ENCODE data around the gene HCFC1. TPM values are rescaled to one million over a fixed set of nuclear protein-coding genes. Genes with fewer than 3 reads are reported as not detected.
A peak's percentile ranks its signal among the peaks of the same experiment; 100 is the strongest.
"Not testable (repeated sequence)": the region's sequence is repeated elsewhere in the genome, so short reads cannot be mapped to it uniquely, and the experiment has no call there.

The HCFC1 gene
- total and polyA plus RNA-seq, 9 donors: 13.3 to 62.5 (median 43.2) TPM

DNA sequence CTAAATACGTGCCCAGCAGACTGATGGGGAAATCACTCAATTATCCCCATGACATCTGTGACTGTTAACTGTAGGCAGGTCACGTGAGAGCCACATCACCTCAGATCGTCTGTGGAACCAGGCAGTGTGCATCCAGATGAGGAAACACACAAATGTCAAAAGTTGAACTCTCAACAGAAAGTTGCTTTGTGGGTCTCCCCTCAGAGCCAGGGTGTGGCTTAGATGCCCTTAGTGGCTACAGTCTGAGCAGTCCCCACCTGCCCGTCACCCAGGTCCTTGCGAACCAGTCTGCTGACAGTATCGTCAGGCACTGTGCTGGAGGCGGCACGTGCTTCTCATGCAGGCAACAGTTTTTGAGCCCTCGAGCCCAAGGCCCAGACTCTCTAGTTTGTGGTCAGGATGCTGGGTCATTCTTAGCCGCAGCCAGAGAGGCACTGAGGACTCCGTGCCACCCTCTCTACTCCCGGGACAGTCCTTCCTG, 11.7 kb upstream of the HCFC1 start:
- Histone ChIP-seq H3K9me3 (no peaks in the 10 kb centered on the region), H3K27me3 (no peaks in the 10 kb centered on the region), H3K27ac (peak overlapping the region in 1 of 2 donors; percentile 68), H3K4me3 (no peak overlapping the region), H3K36me3 (no peaks in the 10 kb centered on the region), H3K4me1 (ENCODE audit: insufficient read depth) (peaks cover 5% of the 10 kb centered on the region)
- intact Hi-C loops (cut with DNase I): no loop called here
- WGBS, 3 donors: 88 to 93% (median 90%) methylated on average over 12 of the region's 12 CpGs
- DNase-seq: no peak
- TF ChIP-seq, protein P1, sequence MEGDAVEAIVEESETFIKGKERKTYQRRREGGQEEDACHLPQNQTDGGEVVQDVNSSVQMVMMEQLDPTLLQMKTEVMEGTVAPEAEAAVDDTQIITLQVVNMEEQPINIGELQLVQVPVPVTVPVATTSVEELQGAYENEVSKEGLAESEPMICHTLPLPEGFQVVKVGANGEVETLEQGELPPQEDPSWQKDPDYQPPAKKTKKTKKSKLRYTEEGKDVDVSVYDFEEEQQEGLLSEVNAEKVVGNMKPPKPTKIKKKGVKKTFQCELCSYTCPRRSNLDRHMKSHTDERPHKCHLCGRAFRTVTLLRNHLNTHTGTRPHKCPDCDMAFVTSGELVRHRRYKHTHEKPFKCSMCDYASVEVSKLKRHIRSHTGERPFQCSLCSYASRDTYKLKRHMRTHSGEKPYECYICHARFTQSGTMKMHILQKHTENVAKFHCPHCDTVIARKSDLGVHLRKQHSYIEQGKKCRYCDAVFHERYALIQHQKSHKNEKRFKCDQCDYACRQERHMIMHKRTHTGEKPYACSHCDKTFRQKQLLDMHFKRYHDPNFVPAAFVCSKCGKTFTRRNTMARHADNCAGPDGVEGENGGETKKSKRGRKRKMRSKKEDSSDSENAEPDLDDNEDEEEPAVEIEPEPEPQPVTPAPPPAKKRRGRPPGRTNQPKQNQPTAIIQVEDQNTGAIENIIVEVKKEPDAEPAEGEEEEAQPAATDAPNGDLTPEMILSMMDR (IDR thresholded peaks at IDR 0.05): no peak
- no peak for TF ChIP-seq POLR2A (IDR thresholded peaks at IDR 0.05)
- no peak for TF ChIP-seq EP300 (IDR thresholded peaks at IDR 0.05)

DNA sequence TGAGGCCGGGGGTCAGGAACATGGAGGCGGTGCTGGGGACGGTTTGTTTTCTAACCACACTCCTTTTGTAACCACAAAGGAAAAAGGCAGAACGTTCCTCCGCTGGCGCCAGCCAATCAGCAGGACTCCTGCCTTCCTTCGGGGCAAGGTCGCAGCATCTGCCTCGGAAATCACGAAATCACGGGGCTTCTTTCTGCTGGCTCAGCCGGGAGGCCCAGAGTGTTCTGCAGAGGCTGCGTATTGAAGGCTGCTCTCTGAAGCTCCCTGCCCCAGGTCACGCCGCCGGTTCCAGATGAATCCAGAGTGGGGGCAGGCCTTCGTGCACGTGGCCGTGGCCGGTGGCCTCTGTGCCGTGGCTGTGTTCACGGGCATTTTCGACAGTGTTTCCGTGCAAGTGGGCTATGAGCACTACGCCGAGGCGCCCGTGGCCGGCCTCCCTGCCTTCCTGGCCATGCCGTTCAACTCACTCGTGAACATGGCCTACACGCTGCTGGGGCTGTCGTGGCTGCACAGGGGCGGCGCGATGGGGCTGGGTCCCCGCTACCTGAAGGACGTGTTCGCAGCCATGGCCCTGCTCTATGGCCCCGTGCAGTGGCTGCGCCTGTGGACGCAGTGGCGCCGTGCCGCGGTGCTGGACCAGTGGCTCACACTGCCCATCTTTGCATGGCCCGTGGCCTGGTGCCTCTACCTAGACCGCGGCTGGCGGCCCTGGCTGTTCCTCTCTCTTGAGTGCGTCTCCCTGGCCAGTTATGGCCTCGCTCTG, 10.3 kb upstream of the HCFC1 start:
- no peaks in the 10 kb centered on the region for H3K9me3 ChIP-seq
- TF ChIP-seq EP300 (IDR thresholded peaks at IDR 0.05) (no peak), POLR2A (IDR thresholded peaks at IDR 0.05) (no peak)
- TF ChIP-seq, protein P1 (IDR thresholded peaks at IDR 0.05): no peak
- H3K4me3 ChIP-seq: no peak overlapping the region
- DNase-seq: peak; percentile 71 to 87 (median 77)
- 62 to 71% (median 67%) methylated on average over 48 to 52 of the region's 52 CpGs for WGBS, 3 donors
- H3K27me3 ChIP-seq: no peaks in the 10 kb centered on the region
- intact Hi-C loops (cut with DNase I): no loop called here
- no peaks in the 10 kb centered on the region for H3K36me3 ChIP-seq
- H3K27ac ChIP-seq: peak overlapping the region; percentile 68
- H3K4me1 ChIP-seq (ENCODE audit: insufficient read depth): peaks cover 5% of the 10 kb centered on the region

DNA sequence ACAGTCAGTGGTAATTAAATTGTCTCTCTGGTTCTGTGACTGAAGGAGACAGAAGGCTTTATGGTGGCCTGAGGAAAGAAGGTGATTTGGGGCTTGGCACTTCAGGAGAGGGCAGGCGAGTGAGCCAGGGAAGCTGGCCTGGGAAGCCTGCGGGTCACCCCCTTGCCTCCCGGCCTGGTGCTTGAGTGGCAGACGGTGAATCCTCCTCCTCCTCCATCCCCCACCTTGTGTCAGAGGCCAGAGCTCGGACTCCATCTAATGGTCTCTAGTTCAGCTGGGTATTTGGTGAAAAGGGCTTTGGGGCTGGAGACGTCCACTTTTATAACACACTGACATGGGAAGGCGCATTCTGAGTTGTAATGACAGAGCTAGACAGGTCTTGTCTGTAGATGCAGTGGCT, 9.6 kb upstream of the HCFC1 start:
- no peaks in the 10 kb centered on the region for H3K9me3 ChIP-seq
- WGBS, 3 donors: 66 to 83% (median 73%) methylated on average over 7 of the region's 7 CpGs
- intact Hi-C loops (cut with DNase I): no loop called here
- H3K4me1 ChIP-seq (ENCODE audit: insufficient read depth): peaks cover 5% of the 10 kb centered on the region
- no peaks in the 10 kb centered on the region for H3K27me3 ChIP-seq
- TF ChIP-seq EP300 (IDR thresholded peaks at IDR 0.05): no peak
- TF ChIP-seq POLR2A (IDR thresholded peaks at IDR 0.05): no peak
- TF ChIP-seq, protein P1 (IDR thresholded peaks at IDR 0.05): no peak
- no peaks in the 10 kb centered on the region for H3K36me3 ChIP-seq
- no peak for DNase-seq
- peak overlapping the region; percentile 68 for H3K27ac ChIP-seq
- H3K4me3 ChIP-seq: no peak overlapping the region

DNA sequence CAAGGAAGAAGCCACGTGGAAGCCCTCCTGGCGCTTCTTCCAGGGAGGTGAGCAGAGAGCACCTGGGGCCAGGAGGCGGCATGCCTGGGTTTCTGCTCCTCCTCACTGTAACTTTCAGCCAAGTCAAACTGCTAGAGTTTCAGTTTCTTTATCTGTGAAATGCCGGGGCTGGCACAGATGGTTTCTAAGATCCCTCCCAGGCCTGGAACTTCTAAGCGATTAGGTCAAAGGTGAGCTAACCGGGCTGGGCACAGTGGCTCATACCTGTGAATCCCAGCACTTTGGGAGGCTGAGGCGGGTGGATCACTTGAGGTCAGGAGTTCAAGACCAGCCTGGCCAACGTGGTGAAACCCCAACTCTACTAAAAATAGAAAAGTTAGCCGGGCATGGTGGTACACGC, 8.8 kb upstream of the HCFC1 start:
- intact Hi-C loops (cut with DNase I); H3K9me3 ChIP-seq; H3K4me1 ChIP-seq (ENCODE audit: insufficient read depth); DNase-seq; H3K36me3 ChIP-seq; H3K27me3 ChIP-seq; H3K4me3 ChIP-seq: not testable (repeated sequence)
- WGBS, 3 donors: 67 to 78% (median 73%) methylated on average over 9 to 10 of the region's 10 CpGs
- H3K27ac ChIP-seq: peak overlapping the region in 1 of 2 donors; percentile 68

DNA sequence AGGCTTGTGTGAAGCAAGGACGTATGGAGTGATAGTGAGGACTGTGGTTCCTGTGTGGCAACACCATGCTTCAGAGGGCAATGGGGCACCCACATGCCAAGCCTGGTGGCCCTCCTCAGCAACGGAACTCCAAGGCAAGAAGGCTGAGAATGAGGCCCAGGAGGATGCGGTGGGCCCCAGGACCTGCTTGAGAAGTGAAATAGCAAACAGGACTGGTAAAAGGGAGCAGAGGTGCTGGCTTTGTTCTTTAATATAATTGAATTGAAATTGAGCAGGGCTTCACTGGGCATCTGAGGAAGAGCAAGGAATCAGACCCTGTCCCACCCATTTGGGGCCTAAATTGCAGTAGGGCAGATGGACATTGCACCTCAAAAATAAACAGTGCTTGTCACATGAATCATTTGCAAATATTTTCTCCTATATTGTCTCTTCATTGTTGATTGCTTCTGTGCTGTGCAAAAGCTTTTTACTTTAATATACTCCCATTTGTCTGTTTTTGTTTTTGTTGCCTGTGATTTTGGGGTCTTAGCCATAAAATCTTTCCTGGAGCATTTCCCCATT, 3.2 kb upstream of the HCFC1 start:
- no peak for DNase-seq
- H3K27me3 ChIP-seq: no peaks in the 10 kb centered on the region
- H3K9me3 ChIP-seq: no peaks in the 10 kb centered on the region
- H3K36me3 ChIP-seq: no peaks in the 10 kb centered on the region
- no peak for TF ChIP-seq EP300 (IDR thresholded peaks at IDR 0.05)
- no peak for TF ChIP-seq POLR2A (IDR thresholded peaks at IDR 0.05)
- TF ChIP-seq, protein P1 (IDR thresholded peaks at IDR 0.05): no peak
- H3K27ac ChIP-seq: no peak overlapping the region
- intact Hi-C loops (cut with DNase I): no loop called here
- peaks cover 10% of the 10 kb centered on the region for H3K4me1 ChIP-seq (ENCODE audit: insufficient read depth)
- H3K4me3 ChIP-seq: no peak overlapping the region
- WGBS, 3 donors: 81 to 91% (median 84%) methylated on average over 3 of the region's 3 CpGs

All from ovary (tissue), 9 donors.